Kidney (tissue), 14 donors: ENCODE results near the gene PUDP. TPM values are rescaled to one million over a fixed set of nuclear protein-coding genes. Genes with fewer than 3 reads are reported as not detected.

Experiments used
- DNase-seq, 5 donors: peaks; one replicate each; pipeline ENCODE4 v3.0.0-alpha.2; 2013 to 2020
- FAIRE-seq: peaks from 2 replicates; lab custom pipeline; 2012; peaks lifted over from hg19 to GRCh38; lab: Jason Lieb, UNC
- H3K27ac ChIP-seq, 2 donors: one replicate each; pipeline ENCODE4 v1.7.0; 2013; ENCODE audit warnings: low read depth in 2 of 2, low read length in 2 of 2, inconsistent platforms in 1 of 2
- H3K27me3 ChIP-seq: one replicate; pipeline ENCODE4 v1.7.1; 2013; ENCODE audit warnings: low read length, inconsistent platforms; ENCODE audit not compliant: control insufficient read depth, insufficient read depth
- H3K36me3 ChIP-seq, 3 donors: one replicate each; pipeline versions ENCODE4 v1.7.0 to v1.7.1; 2013; ENCODE audit warnings: low read length in 3 of 3, control low read depth in 1 of 3, inconsistent platforms in 1 of 3; ENCODE audit not compliant: insufficient read depth in 3 of 3, control insufficient read depth in 2 of 3
- H3K4me1 ChIP-seq, 3 donors: one replicate each; pipeline versions ENCODE4 v1.7.0 to v1.7.1; 2013; ENCODE audit warnings: low read length in 3 of 3, inconsistent platforms in 1 of 3, low read depth in 1 of 3; ENCODE audit not compliant: control insufficient read depth in 2 of 3, insufficient read depth in 2 of 3
- H3K4me3 ChIP-seq, 3 donors: one replicate each; pipeline versions ENCODE4 v1.7.0 to v1.8.1; 2013; ENCODE audit warnings: low read length in 3 of 3, control low read depth in 1 of 3, inconsistent platforms in 1 of 3
- H3K9ac ChIP-seq, 3 donors: one replicate each; pipeline versions ENCODE4 v1.7.0 to v1.7.1; 2013; ENCODE audit warnings: low read length in 3 of 3, control low read depth in 1 of 3, inconsistent platforms in 1 of 3
- H3K9me3 ChIP-seq, 3 donors: one replicate each; pipeline versions ENCODE4 v1.7.0 to v1.7.1; 2013; ENCODE audit warnings: low read length in 3 of 3, control low read depth in 1 of 3, inconsistent platforms in 1 of 3; ENCODE audit not compliant: control insufficient read depth in 2 of 3, insufficient read depth in 1 of 3
- CTCF ChIP-seq: IDR thresholded peaks from 3 replicates; pipeline ENCODE4 v1.5.1; 2012; ENCODE audit warnings: mild to moderate bottlenecking, moderate library complexity, borderline replicate concordance; ENCODE audit not compliant: insufficient read depth; ENCODE audit errors: extremely low read depth
- intact Hi-C: fragments of 100-400 bp; cut with DNase I; formaldehyde crosslinking; loops from one replicate; pipeline ENCODE4 v1.11.1; 2022
- polyA plus RNA-seq: library from polyadenylated mRNA; stranded (reverse); fragments of 350-450 nt; fragmentation: Illumina TruSeq; extraction: RNeasy Lipid Tissue Mini Kit (QIAGEN cat#74804); gene quantifications from one replicate; pipeline ENCODE4 v1.2.3, GENCODE V29; 2014; ENCODE audit warnings: low read depth, low replicate concordance; ENCODE audit not compliant: insufficient read depth
- total RNA-seq: library from RNA; stranded (reverse); fragmentation: NEBNext Ultra II Directional; extraction: Animal tissue kit (Norgen Biotek cat#: 25700); gene quantifications from one replicate; pipeline ENCODE4 v1.2.1, GENCODE V29; 2021
- donor health status: control.
- donor health status: control.
- donor health status: control.
- donor health status: control.
- donor health status: control.
- donor health status: DM: yes; HTN: yes; CAD: no.
- donor health status: Normal renal cell carcinoma (clear cell type).

PUDP gene
- total and polyA plus RNA-seq, 2 donors from 2014 or later = 17.4 to 31.0 TPM

- Histone ChIP-seq H3K4me1 (peaks cover 2 to 7% (median 3%) of the 10 kb centered on the region in 3 donors), H3K9ac (no peak overlapping the region), H3K4me3 (no peak overlapping the region), H3K36me3 (no peaks in the 10 kb centered on the region), H3K9me3 (no peaks in the 10 kb centered on the region), H3K27ac (no peak overlapping the region), H3K27me3 (no peaks in the 10 kb centered on the region)
- intact Hi-C loops = no loop called here
- no peak for TF ChIP-seq CTCF
- DNase-seq (no peak), FAIRE-seq (no peak)
These were observed 27.1 kb downstream of the PUDP start for GRCh38 chrX:7120878-7121219.

GRCh38 chrX:7119950-7120877 lies 27.7 kb downstream of the PUDP start:
- Histone ChIP-seq H3K36me3 (no peaks in the 10 kb centered on the region), H3K27me3 (no peaks in the 10 kb centered on the region), H3K4me1 (peaks cover 2 to 13% (median 3%) of the 10 kb centered on the region in 3 donors), H3K9ac (no peak overlapping the region), H3K4me3 (no peak overlapping the region), H3K27ac (no peak overlapping the region), H3K9me3 (no peaks in the 10 kb centered on the region)
- FAIRE-seq (no peak), DNase-seq (peak in 2 of 5 donors; percentile 32 to 47)
- TF ChIP-seq CTCF = no peak
- intact Hi-C loops = no loop called here

- no peak for FAIRE-seq
- Histone ChIP-seq H3K9ac (no peak overlapping the region), H3K4me1 (peaks cover 2 to 18% (median 3%) of the 10 kb centered on the region in 3 donors), H3K9me3 (no peaks in the 10 kb centered on the region), H3K36me3 (no peaks in the 10 kb centered on the region), H3K27me3 (no peaks in the 10 kb centered on the region), H3K4me3 (no peak overlapping the region), H3K27ac (no peak overlapping the region)
- no peak for TF ChIP-seq CTCF
- DNase-seq = no peak
- intact Hi-C loops = no loop called here
These were observed 30.4 kb downstream of the PUDP start for GRCh38 chrX:7117587-7117986.
